Lung microvascular endothelial cell (primary cell): ENCODE results near the gene FNDC3A. TPM values are rescaled to one million over a fixed set of nuclear protein-coding genes. Genes with fewer than 3 reads are reported as not detected.
"Not testable (repeated sequence)": the region's sequence is repeated elsewhere in the genome, so short reads cannot be mapped to it uniquely, and the experiment has no call there.

Source experiments
- DNase-seq, 2 donors: peaks; one replicate each; pipeline versions ENCODE4 v3.0.0 to v3.0.0-alpha.2; 2010; ENCODE audit warnings: low read depth in 2 of 2
- total RNA-seq: library from RNA; depleted of rRNA; stranded (reverse); fragments of >200 nt; gene quantifications from 2 replicates; pipeline ENCODE4 v1.2.1, GENCODE V29; 2014

Gene FNDC3A
- total RNA-seq, 1 donor from 2014 or later, result 59.3 TPM

GRCh38 chr13:48975101-48975855, 434 bp upstream of the FNDC3A start:
- peak; percentile 49 to 67 for DNase-seq

DNA sequence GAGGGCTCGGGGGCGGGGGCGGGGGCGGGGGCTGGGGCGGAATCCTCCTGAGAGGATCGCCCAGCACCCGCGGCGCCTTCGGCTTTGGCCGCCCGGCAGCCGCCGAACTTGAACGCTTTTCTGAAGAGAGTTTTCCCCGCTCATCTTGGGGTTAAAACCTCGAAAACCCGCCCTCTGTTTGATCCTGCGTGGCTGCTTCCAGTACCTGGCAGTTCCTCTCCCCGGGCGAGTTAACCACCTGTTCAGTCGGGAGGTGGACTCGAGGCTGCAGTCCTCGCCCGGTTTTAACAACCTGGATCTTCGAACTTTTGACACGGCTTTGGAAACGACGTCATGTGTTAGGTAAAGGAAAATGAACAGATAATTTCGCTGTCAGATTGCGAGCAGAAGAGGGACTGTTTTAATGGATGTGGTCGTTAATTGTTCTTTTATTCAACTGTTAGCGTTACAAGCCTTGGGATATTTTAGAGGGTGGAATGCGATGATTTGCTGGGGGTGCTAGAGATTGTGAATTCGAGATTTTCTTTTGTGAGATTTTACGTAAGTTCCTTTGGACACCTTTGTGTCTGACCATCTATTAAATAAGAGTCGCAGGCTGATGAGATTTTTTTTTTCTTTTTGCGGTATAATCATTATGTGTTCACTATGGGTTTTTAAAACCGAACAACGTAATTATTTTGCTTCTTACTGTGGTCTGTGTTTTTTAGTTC, 1.0 kb downstream of the FNDC3A start:
- peak in 1 of 2 donors; percentile 61 for DNase-seq

DNA sequence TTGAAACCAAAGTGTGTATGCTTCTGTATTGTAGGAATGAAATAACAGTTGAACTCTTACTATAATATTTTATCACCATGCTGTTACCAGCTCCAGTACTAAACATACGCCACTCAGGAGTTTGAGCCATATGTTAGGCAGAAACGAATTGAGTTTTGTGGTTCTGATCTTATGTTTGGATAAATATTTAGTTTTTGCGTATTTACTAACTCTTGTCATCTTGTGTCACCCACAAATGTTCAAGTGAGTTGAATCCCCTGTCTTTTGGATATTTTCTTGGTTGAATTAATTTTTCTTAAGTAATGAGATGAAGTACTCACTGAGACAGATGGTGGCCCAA, 1.5 kb downstream of the FNDC3A start:
- peak; percentile 13 to 20 for DNase-seq

- peak in 1 of 2 donors; percentile 20 for DNase-seq
Observed at GRCh38 chr13:48977973-48978372, 2.3 kb downstream of the FNDC3A start.

DNA sequence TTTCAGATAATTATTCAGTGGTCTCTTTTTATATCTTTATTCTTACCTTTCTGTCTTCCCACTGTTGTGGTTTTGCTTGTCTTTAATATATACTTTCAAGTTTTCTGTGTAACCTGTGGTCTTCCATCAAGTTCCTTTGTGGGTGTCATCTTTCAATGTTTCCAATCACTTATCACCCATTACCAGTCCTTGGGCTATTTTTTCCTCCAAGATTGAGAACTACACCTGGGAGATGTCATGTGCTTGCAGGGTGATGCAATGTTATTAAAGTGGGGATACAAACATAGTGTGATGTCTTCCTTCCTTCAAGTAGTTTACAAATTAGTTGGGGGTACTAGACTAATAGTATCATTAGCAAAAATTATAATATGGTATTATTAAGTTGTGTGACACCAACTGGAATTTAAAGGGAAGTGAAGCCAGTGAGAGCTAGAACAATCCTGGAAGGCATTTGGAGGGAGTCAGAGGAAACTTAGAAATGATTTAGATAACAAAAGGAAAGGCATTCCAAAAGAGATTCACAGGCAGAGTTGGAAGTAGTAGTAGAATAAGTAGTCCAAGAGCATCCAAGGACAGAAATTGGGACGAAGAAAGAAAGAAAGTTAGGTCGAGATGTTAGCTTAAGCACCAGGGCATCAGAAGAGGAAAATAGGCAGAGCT, 3.4 kb downstream of the FNDC3A start:
- DNase-seq, result peak in 1 of 2 donors; percentile 12

DNA sequence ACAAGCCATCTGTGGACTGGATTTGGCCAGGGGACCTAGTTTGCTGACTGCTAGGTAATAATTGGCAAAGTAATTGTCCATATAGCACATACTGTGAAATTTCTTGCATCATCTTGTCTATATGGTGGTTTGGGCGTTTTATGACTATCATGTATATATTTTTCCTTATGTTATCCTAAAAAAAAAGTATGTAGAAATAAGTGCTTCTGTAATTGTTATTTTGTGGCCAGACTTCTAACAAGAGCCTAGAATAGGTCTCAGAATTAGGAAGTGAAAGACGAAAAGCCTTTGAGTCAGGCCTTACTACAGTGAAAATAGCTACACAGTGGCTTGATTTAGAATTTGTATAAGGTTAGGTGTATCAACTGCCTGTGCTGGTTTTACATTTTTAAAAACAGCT, 4.2 kb downstream of the FNDC3A start:
- no peak for DNase-seq

DNA sequence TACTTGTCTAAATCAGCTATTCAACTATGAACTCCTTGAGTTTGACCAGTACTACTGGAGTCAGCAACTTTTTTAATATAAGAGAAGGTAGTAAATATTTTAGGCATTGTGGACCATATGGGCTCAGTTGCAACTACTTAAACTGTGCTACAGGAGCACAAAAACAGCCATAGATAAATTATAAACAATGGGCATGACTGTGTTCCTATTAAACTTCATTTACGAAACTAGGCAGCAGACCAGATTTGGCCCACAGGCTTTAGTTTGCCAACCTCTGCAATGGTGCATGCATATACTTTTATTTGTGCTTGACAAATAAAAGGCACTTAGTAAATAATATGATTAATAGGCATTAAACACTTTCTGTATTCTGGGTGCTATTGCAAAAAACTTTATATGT, 7.6 kb downstream of the FNDC3A start:
- no peak for DNase-seq

DNA sequence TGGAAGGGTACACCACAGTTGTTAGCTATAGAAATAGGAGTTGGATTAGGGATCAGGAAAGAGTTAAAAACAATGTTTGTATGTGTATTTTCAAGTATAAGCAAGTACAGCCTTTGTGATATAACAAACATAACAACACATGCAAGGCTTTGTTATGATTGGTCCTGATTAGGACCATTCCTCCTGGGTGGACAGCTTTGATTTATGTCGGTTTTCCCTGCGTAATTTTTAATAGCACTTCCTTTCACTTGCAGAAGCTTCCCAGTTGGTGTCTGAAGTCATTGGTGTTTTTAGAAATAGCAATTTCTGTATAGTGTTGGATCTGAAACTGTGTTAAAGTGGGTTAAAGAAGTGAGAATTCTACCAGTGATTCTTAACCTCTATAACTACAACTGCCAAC, 10.0 kb downstream of the FNDC3A start:
- DNase-seq, result peak; percentile 17 to 81

DNA sequence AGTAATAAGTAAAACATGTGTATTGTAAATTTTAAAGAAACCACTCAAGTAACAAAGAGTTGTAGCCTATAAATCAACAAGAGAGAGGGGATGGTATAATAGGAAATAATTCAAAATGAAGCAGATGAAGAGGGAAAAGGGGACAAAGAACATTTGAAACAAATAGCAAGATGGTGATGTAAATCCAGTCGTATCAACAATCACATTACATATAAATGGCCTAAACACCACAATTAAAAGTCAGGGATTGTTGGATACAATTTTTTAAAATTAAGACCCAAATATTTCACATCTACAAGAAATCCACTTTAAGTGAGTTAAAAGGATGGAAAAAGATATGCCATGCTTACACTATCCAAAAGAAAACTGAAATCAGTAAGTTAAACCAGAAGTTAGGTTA, 15.2 kb downstream of the FNDC3A start:
- no peak for DNase-seq

DNA sequence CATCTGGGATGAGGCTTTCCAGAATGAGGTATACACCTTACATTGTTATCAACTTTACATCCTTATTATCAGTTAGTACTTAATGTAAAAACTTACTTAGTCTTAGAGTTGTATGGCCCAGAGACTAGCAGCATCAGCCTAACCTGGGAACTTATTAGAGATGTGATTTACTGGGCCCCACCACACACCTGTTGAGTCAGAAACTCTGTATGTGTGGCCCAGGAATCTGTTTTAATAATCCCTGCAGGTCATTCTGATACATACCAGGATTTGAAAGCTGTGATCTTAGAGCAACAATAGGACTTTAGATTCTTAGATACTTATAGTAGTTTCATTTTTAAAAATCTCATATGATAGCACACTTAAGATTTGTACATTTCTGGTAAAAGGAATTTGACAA, 17.4 kb downstream of the FNDC3A start:
- no peak for DNase-seq

GRCh38 chr13:48994706-48995105, 19.0 kb downstream of the FNDC3A start:
- no peak for DNase-seq

DNA sequence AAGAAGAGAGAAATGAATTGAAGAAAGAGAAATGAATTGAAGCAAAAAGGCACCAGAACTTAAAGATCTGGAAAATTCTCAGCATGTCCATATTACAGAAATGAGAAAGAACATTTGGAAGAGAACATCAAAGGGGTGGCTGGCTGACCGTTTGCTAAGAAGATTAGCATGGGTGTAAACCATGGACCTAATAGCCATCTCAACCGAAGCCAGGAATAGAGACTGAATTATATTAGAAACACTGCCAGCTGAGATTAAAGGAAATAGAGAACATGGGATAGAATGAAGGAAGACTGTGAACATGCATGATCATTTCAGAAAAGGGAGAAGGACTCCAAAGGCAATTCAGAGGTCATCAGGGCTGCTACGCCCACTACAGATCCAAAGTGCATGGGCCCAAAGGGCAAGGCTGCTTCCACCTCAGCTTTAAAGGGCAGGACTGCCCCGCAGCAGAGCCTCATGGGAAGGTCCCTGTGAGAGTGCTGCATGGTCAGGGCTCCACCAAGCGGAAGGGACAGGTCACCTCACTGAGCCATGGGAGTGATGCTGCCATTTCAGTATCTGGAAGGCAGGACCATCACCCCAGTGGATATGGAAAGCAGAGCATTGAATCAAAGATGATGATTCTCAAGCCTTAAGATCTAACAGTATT, 23.1 kb downstream of the FNDC3A start:
- no peak for DNase-seq

- no peak for DNase-seq
Observed at GRCh38 chr13:49000247-49000646, 24.5 kb downstream of the FNDC3A start.

GRCh38 chr13:49018986-49019635, 43.4 kb downstream of the FNDC3A start:
- DNase-seq, result not testable (repeated sequence)

DNA sequence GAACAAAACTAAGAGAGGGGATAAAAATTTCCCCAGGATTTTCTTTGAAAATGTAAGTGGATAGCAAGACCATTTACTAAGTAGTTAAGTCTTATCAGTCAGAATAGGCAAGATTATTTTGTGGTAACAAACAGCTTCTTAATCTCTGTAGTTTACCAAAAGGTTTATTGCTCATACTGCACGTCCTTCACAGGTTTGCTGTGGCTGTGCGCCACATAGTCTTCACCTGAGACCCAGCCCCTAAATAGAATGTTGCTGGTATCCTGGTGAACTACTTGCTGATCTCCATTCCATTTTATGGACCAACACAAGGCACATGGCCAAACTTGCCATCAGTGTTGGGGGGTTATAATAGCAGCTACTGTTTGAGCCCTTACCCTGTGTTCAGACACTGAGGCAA, 44.6 kb downstream of the FNDC3A start:
- no peak for DNase-seq

DNA sequence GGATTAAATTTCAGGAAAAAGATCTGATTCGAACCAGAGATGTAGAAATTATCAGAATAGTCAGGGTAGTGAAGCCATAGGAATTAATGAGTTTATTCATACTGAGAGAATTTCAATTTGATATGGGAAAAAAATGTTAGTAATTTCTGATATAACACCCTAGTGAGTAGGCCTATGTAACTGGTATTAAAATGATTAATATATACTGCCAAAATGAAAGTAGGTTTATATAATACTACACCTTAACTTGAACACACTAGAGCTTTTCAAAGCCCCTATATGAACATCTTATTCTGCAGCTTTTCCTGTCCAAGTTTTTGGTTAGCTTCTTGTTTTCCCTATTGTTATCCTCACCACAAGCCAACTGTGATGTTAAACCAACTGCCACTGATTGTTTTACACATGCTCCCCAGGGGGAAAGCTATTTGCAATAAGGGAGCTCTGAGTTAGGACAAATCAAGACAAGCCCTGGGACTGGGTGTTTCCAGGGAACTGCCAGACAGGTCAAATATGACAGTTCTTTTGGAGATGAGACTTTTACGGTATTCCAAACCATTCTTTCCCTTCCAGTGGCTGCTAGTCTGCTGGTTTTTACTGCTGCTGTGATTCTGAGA, 45.3 kb downstream of the FNDC3A start:
- no peak for DNase-seq

- no peak for DNase-seq
Observed at GRCh38 chr13:49021953-49022352, 46.2 kb downstream of the FNDC3A start.

GRCh38 chr13:49022472-49023144, 46.9 kb downstream of the FNDC3A start:
- DNase-seq, result peak in 1 of 2 donors; percentile 24

GRCh38 chr13:49023431-49023830, 47.7 kb downstream of the FNDC3A start:
- peak in 1 of 2 donors; percentile 64 for DNase-seq

GRCh38 chr13:49026851-49027250, 51.1 kb downstream of the FNDC3A start:
- DNase-seq, result no peak

GRCh38 chr13:49029570-49029969, 53.9 kb downstream of the FNDC3A start:
- DNase-seq, result no peak
